ENCODE measurements around the gene HSPA12B. TPM values are rescaled to one million over a fixed set of nuclear protein-coding genes. Genes with fewer than 3 reads are reported as not detected.

HSPA12B gene
- total RNA-seq, 1 donor, result not detected

GRCh38 chr20:3704087-3704486 lies 28.4 kb upstream of the HSPA12B start:
- no peak for DNase-seq (ENCODE audit: low read depth)
- H3K4me3 ChIP-seq (ENCODE audit: low read depth, low read length), result no peak overlapping the region

GRCh38 chr20:3705491-3705969 lies 27.0 kb upstream of the HSPA12B start:
- no peak for TF ChIP-seq CTCF (IDR thresholded peaks at IDR 0.05; ENCODE audit: insufficient read depth, low read depth, low read length)
- no peak overlapping the region for H3K4me3 ChIP-seq (ENCODE audit: low read depth, low read length)
- DNase-seq (ENCODE audit: low read depth), result no peak

More at GRCh38 chr20:3704087-3704486, 28.4 kb upstream of the HSPA12B start:
- TF ChIP-seq CTCF (IDR thresholded peaks at IDR 0.05; ENCODE audit: insufficient read depth, low read depth, low read length), result no peak

GRCh38 chr20:3705970-3706739 lies 26.3 kb upstream of the HSPA12B start:
- no peak for DNase-seq (ENCODE audit: low read depth)
- TF ChIP-seq CTCF (IDR thresholded peaks at IDR 0.05; ENCODE audit: insufficient read depth, low read depth, low read length), result no peak
- no peak overlapping the region for H3K4me3 ChIP-seq (ENCODE audit: low read depth, low read length)

- H3K4me3 ChIP-seq (ENCODE audit: low read depth, low read length), result no peak overlapping the region
- no peak for TF ChIP-seq CTCF (IDR thresholded peaks at IDR 0.05; ENCODE audit: insufficient read depth, low read depth, low read length)
- no peak for DNase-seq (ENCODE audit: low read depth)
These were observed 25.5 kb upstream of the HSPA12B start for GRCh38 chr20:3706774-3707507.

GRCh38 chr20:3707508-3707899 lies 25.0 kb upstream of the HSPA12B start:
- TF ChIP-seq CTCF (IDR thresholded peaks at IDR 0.05; ENCODE audit: insufficient read depth, low read depth, low read length), result no peak
- H3K4me3 ChIP-seq (ENCODE audit: low read depth, low read length), result no peak overlapping the region
- DNase-seq (ENCODE audit: low read depth), result no peak

- H3K4me3 ChIP-seq (ENCODE audit: low read depth, low read length), result no peak overlapping the region
- no peak for DNase-seq (ENCODE audit: low read depth)
- no peak for TF ChIP-seq CTCF (IDR thresholded peaks at IDR 0.05; ENCODE audit: insufficient read depth, low read depth, low read length)
These were observed 22.4 kb upstream of the HSPA12B start for GRCh38 chr20:3710011-3710466.
